GM12872 (cell line): Measurements from ENCODE around the gene ETS1.

Experiments used
- CTCF ChIP-seq: IDR thresholded peaks from 3 replicates; pipeline ENCODE4 v1.5.1; 2011; ENCODE audit warnings: low read depth, mild to moderate bottlenecking, low read length, moderate library complexity; ENCODE audit not compliant: insufficient read depth

Gene ETS1

GRCh38 chr11:128522055-128522942, 65.1 kb downstream of the ETS1 start:
- TF ChIP-seq CTCF = no peak

GRCh38 chr11:128521682-128522054, 65.7 kb downstream of the ETS1 start:
- no peak for TF ChIP-seq CTCF

GRCh38 chr11:128520888-128521681, 66.3 kb downstream of the ETS1 start:
- no peak for TF ChIP-seq CTCF

- TF ChIP-seq CTCF = peak; percentile 16; the same call in 1 of the 3 replicates
These were observed 67.0 kb downstream of the ETS1 start for GRCh38 chr11:128520206-128520887.

- TF ChIP-seq CTCF = no peak
These were observed 68.0 kb downstream of the ETS1 start for GRCh38 chr11:128519338-128519737.

GRCh38 chr11:128518493-128519207, 68.7 kb downstream of the ETS1 start:
- TF ChIP-seq CTCF = no peak
